Measurements from ENCODE around the gene OXSR1.

OXSR1 gene

DNA sequence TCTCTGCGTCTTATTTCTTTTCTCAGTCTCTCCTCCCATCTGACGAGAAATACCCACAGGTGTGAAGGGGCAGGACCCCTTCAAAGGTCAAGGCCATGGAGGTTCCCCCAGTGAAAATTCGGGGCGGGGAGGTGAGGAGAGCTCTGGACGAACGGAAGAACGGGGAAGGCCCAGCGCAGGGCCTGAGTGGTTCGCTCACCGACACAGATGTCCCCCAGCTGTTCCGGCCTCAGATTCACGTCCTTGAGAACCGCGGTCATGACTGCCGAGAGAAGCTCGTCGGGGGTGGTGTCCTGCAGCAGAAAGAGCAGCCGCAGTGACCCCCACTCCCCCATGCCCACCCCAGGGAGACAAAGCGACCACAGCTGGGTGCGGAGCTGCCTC lies 29.0 kb upstream of the OXSR1 start:
- H3K4me1 Mint-ChIP-seq = peaks cover 54% of the 10 kb centered on the region
- peak overlapping the region; percentile 94 for H3K4me3 Mint-ChIP-seq
- H3K27me3 Mint-ChIP-seq = no peaks in the 10 kb centered on the region
- ATAC-seq = no peak
- H3K36me3 Mint-ChIP-seq (ENCODE audit: low read depth) = peaks cover 30% of the 10 kb centered on the region
- H3K27ac Mint-ChIP-seq = peak overlapping the region; percentile 88
- H3K9me3 Mint-ChIP-seq = no peaks in the 10 kb centered on the region
- peak; percentile 36 for DNase-seq

DNA sequence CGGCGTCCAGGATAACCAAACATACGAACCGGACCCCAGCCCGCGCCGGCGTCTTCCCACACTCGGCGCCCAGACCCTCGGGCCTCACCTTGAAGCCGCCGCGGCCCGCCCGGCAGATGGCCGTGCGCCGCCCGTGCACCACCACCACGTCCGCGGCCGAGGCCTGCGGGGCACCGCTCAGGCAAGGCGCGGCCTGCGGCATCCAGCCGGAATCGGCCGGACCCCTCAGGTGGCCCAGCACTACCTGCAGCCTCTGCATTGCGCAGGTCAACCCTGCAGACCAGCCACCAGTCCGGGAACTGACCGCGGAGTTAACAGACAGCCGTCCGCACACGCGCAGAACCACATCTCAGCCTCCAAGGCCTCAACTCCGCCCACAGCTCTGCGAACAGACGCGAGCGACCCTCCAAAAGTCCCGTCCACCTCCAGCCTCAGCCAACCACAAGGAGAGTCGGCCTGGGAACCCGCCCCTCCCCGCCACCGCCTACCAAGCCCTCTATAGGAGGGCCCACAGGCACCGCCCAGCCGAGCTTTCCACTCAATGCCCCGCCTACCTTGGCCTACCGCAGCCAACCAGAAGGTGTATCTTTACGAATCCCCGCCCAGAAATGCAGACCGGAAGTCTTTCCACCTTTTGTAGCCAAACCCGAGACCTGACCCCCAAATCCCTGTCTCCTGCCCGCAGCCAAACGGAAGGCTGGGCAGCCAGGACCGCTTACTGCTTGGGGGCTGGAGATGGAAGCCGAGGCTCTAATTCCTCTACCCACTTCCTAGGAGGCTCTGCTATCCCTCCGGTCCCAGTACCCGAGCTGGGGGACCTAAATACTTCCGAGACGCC lies 28.3 kb upstream of the OXSR1 start, which contains the start of gene ACAA1:
ACAA1 (minus strand) TSS at position 351 of the 838 bp plus-strand sequence; CDS start at position 259, 92 bp downstream.
- peak; percentile 99 for DNase-seq
- Mint-ChIP-seq H3K4me1 (peaks cover 56% of the 10 kb centered on the region), H3K27ac (peak within 1 kb of the TSS; percentile 97), H3K4me3 (peak within 1 kb of the TSS; percentile 94), H3K27me3 (no peaks in the 10 kb centered on the region), H3K9me3 (no peaks in the 10 kb centered on the region), H3K36me3 (ENCODE audit: low read depth) (peaks cover 30% of the 10 kb centered on the region)
- ATAC-seq = peak; percentile 94

DNA sequence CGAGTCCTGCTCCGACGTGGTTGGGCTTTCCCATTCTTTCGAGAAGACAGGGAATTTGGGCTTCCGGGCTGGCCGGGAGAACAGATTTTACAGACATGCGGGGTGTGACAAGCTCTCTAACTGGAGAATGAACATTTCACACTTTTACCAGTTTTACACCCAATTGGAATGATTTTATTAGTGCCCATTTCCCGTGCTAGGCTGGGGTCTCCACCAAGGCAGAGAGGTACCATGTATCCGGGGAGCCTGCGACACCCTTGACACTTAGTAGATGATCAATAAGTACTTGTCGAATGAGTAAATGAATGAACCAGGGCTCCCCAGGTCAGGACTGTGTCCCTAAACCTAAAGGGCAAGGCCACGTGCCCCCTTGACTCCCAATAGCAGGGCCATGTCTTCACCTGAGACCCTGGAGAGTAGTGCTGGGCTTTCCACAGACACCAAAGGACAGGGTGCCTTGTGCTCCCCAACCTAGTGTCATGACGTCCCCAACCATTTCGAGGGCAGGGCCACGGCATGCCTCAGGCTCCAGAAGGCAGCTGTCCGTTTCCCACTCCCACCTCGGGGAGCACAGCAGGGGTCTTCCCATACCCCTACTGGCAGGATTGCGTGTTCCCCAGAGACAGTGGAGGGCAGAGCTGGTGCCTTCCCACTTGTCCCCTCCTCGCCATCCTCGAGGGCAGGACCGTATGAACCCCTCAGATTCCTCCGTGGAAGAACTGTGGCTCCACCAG lies 27.6 kb upstream of the OXSR1 start:
- ATAC-seq = no peak
- peaks cover 32% of the 10 kb centered on the region for H3K36me3 Mint-ChIP-seq (ENCODE audit: low read depth)

DNA sequence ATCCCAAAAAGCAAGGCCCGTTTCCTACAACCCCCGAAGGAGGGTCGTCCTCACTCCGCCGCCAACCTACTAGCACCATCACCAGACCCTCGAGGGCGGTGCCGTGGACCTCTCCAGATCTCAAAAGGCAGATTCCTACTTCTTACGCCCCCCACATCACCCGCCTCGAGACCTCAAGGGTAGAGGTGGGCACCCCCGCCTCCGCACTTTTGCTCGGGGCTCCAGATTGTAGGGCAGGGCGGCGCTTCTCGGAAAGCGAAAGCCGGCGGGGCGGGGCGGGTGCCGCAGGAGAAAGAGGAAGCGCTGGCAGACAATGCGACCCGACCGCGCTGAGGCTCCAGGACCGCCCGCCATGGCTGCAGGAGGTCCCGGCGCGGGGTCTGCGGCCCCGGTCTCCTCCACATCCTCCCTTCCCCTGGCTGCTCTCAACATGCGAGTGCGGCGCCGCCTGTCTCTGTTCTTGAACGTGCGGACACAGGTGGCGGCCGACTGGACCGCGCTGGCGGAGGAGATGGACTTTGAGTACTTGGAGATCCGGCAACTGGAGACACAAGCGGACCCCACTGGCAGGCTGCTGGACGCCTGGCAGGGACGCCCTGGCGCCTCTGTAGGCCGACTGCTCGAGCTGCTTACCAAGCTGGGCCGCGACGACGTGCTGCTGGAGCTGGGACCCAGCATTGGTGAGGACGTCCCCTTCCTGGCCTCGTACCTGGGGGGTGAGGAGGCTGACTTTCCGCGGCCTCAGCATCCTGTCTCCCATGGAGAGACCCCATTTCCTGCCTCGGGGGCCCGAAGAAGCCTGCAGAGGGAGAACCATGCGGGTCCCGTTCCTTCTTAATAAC lies 26.8 kb upstream of the OXSR1 start, which contains the start of gene MYD88:
MYD88 (plus strand) TSS at position 313 of the 842 bp plus-strand sequence; CDS start at position 353, 40 bp downstream.
- Mint-ChIP-seq H3K27me3 (no peaks in the 10 kb centered on the region), H3K36me3 (ENCODE audit: low read depth) (peaks cover 28% of the 10 kb centered on the region), H3K9me3 (no peaks in the 10 kb centered on the region), H3K27ac (peak within 1 kb of the TSS; percentile 97), H3K4me3 (peak within 1 kb of the TSS; percentile 94), H3K4me1 (peaks cover 57% of the 10 kb centered on the region)
- DNase-seq (peak; percentile 90), ATAC-seq (peak; percentile 60)

More for the DNA sequence above, 27.6 kb upstream of the OXSR1 start:
- Mint-ChIP-seq H3K4me1 (peaks cover 57% of the 10 kb centered on the region), H3K4me3 (peak overlapping the region; percentile 94), H3K27me3 (no peaks in the 10 kb centered on the region), H3K27ac (peak overlapping the region; percentile 97), H3K9me3 (no peaks in the 10 kb centered on the region)
- peak; percentile 48 for DNase-seq

DNA sequence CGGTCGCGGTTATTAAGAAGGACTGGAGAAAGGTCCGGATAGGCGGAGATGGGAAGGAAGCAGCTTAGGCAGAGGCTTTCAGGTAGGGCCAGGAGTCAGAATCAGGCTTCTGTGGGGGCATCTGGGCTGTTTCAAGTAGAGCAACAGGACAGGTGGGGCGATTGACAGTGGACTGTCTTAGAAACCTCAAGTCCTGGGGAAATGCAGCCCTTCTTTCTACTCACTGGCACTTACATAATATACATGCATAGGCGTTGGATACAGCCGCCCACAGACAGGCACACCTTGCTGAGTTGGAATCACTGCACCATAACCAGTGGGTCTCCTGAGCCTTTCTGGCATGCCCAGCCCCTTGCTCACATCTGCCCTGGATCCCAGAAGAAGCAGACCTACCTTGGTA lies 26.1 kb upstream of the OXSR1 start:
- peaks cover 61% of the 10 kb centered on the region for H3K4me1 Mint-ChIP-seq
- peak overlapping the region; percentile 97 for H3K27ac Mint-ChIP-seq
- no peaks in the 10 kb centered on the region for H3K9me3 Mint-ChIP-seq
- no peak for DNase-seq
- H3K36me3 Mint-ChIP-seq (ENCODE audit: low read depth) = peaks cover 26% of the 10 kb centered on the region
- ATAC-seq = no peak
- H3K27me3 Mint-ChIP-seq = no peaks in the 10 kb centered on the region
- peak overlapping the region; percentile 94 for H3K4me3 Mint-ChIP-seq

DNA sequence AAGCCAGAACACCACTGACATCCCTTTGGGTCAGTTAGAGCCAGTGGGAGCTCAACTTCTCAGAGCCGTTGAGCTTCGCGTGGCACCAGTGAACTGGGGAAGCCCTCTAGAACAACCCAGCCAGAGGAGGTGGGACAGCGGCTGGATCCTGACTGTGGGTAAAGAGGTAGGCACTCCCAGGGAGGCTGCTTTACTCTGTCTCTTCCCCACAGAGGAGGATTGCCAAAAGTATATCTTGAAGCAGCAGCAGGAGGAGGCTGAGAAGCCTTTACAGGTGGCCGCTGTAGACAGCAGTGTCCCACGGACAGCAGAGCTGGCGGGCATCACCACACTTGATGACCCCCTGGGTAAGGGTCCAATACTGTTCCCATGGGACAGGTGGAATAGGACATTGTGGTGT lies 25.7 kb upstream of the OXSR1 start:
- DNase-seq (peak; percentile 2), ATAC-seq (no peak)
- peak overlapping the region; percentile 97 for H3K27ac Mint-ChIP-seq
- H3K4me3 Mint-ChIP-seq = peak overlapping the region; percentile 94
- H3K9me3 Mint-ChIP-seq = no peaks in the 10 kb centered on the region
- H3K27me3 Mint-ChIP-seq = no peaks in the 10 kb centered on the region
- H3K36me3 Mint-ChIP-seq (ENCODE audit: low read depth) = peaks cover 25% of the 10 kb centered on the region
- H3K4me1 Mint-ChIP-seq = peaks cover 58% of the 10 kb centered on the region

DNA sequence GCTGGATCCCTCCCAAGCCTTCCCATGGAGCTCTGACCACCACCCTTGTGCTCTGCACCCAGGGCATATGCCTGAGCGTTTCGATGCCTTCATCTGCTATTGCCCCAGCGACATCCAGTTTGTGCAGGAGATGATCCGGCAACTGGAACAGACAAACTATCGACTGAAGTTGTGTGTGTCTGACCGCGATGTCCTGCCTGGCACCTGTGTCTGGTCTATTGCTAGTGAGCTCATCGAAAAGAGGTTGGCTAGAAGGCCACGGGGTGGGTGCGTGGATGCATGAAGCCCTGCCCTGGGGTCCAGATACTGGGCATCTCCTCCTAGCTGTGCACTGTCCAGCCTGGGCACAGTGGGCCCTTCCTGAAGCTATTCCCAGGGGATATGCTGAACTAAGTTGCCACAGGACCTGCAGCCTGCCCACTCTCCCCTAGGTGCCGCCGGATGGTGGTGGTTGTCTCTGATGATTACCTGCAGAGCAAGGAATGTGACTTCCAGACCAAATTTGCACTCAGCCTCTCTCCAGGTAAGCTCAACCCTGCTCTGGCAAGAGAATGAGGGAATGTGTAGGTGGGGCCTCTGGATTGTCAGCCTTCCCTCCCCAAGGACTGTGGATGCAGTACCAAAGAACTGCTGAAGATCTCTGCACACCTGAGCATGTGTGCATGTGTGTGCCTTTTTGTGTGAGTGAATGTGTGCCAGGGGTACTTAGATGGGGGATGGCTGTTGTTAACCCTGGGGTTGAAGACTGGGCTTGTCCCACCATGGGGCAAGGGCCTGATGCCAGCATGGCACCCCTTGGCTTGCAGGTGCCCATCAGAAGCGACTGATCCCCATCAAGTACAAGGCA lies 24.8 kb upstream of the OXSR1 start:
- DNase-seq = peak; percentile 4
- Mint-ChIP-seq H3K4me1 (peaks cover 51% of the 10 kb centered on the region), H3K27ac (no peak overlapping the region), H3K4me3 (peak overlapping the region; percentile 8), H3K36me3 (ENCODE audit: low read depth) (peaks cover 20% of the 10 kb centered on the region), H3K27me3 (no peaks in the 10 kb centered on the region), H3K9me3 (no peaks in the 10 kb centered on the region)
- ATAC-seq = no peak

DNA sequence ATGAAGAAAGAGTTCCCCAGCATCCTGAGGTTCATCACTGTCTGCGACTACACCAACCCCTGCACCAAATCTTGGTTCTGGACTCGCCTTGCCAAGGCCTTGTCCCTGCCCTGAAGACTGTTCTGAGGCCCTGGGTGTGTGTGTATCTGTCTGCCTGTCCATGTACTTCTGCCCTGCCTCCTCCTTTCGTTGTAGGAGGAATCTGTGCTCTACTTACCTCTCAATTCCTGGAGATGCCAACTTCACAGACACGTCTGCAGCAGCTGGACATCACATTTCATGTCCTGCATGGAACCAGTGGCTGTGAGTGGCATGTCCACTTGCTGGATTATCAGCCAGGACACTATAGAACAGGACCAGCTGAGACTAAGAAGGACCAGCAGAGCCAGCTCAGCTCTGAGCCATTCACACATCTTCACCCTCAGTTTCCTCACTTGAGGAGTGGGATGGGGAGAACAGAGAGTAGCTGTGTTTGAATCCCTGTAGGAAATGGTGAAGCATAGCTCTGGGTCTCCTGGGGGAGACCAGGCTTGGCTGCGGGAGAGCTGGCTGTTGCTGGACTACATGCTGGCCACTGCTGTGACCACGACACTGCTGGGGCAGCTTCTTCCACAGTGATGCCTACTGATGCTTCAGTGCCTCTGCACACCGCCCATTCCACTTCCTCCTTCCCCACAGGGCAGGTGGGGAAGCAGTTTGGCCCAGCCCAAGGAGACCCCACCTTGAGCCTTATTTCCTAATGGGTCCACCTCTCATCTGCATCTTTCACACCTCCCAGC lies 24.0 kb upstream of the OXSR1 start:
- ATAC-seq (no peak), DNase-seq (no peak)
- Mint-ChIP-seq H3K36me3 (ENCODE audit: low read depth) (peaks cover 17% of the 10 kb centered on the region), H3K27me3 (no peaks in the 10 kb centered on the region), H3K9me3 (peaks cover 3% of the 10 kb centered on the region), H3K4me3 (no peak overlapping the region), H3K4me1 (peaks cover 43% of the 10 kb centered on the region), H3K27ac (no peak overlapping the region)

DNA sequence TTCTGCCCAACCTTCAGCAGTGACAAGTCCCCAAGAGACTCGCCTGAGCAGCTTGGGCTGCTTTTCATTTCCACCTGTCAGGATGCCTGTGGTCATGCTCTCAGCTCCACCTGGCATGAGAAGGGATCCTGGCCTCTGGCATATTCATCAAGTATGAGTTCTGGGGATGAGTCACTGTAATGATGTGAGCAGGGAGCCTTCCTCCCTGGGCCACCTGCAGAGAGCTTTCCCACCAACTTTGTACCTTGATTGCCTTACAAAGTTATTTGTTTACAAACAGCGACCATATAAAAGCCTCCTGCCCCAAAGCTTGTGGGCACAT lies 23.4 kb upstream of the OXSR1 start:
- H3K4me1 Mint-ChIP-seq = peaks cover 43% of the 10 kb centered on the region
- H3K9me3 Mint-ChIP-seq = peaks cover 9% of the 10 kb centered on the region
- no peak overlapping the region for H3K4me3 Mint-ChIP-seq
- no peak overlapping the region for H3K27ac Mint-ChIP-seq
- ATAC-seq (no peak), DNase-seq (no peak)
- H3K27me3 Mint-ChIP-seq = no peaks in the 10 kb centered on the region
- H3K36me3 Mint-ChIP-seq (ENCODE audit: low read depth) = peaks cover 17% of the 10 kb centered on the region

DNA sequence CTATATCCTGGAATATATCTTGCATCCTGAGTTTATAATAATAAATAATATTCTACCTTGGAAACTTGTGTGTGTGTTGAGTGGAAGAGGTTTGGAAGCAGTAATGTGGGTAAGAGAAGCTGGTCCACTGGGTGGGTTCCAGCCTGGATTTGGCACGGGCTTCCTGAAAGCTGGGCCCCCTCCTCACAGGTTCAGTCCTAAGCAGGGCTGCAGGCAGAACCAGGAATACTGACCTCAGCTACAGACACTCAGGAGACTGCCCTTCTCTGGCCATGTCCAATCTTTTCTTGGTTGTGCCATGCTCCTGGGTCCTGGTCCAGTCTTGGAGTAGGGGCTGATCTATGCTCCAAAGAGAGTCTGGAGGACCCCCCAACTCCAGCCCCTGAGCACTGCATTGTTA lies 22.4 kb upstream of the OXSR1 start:
- H3K27me3 Mint-ChIP-seq = no peaks in the 10 kb centered on the region
- ATAC-seq = no peak
- peaks cover 38% of the 10 kb centered on the region for H3K4me1 Mint-ChIP-seq
- DNase-seq = peak; percentile 1
- H3K27ac Mint-ChIP-seq = no peak overlapping the region
- peaks cover 19% of the 10 kb centered on the region for H3K9me3 Mint-ChIP-seq
- H3K36me3 Mint-ChIP-seq (ENCODE audit: low read depth) = peaks cover 17% of the 10 kb centered on the region
- H3K4me3 Mint-ChIP-seq = no peak overlapping the region

DNA sequence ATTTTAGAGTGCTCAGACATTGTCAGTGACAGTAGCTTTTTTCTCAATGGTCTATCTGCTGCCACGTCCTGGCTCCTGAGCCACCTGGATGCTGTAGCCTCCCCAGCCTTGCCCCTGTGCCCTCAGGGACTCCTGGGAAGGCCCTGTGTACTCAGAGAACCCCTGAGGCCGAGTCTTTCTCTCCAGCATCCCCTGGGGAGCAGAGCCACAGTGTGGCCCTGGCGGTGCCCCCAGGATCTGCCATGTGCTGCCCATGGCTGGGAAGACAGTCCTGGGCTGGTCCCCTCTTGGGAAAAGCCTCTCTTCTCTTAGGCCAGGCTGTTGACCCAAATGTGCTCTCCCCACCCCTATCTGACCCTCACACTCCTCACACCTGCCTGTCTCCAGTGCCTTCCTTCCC lies 21.8 kb upstream of the OXSR1 start:
- H3K9me3 Mint-ChIP-seq = peaks cover 19% of the 10 kb centered on the region
- ATAC-seq (no peak), DNase-seq (no peak)
- peaks cover 38% of the 10 kb centered on the region for H3K4me1 Mint-ChIP-seq
- no peak overlapping the region for H3K27ac Mint-ChIP-seq
- H3K27me3 Mint-ChIP-seq = no peaks in the 10 kb centered on the region
- peaks cover 17% of the 10 kb centered on the region for H3K36me3 Mint-ChIP-seq (ENCODE audit: low read depth)
- H3K4me3 Mint-ChIP-seq = no peak overlapping the region

DNA sequence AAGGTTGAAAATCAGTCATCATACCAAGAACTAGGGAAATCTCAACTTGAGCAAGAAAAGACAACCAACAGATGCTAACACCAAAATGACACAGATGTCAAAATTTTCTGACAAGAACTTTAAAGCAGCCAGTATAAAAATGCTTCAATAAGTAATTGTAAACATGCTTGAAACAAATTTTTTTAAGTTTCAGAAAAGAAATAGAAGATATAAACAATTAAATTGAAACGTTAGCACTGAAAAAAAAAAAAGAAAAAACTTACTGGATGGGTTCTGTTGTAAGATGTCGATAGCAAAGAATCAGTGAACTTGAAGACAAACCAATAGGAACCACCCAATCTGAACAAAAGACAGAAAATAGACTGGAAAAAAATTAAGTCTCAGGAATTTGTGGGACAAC lies 18.8 kb upstream of the OXSR1 start:
- Mint-ChIP-seq H3K4me3 (no peak overlapping the region), H3K27ac (no peak overlapping the region), H3K9me3 (peaks cover 19% of the 10 kb centered on the region), H3K27me3 (no peaks in the 10 kb centered on the region), H3K36me3 (ENCODE audit: low read depth) (peaks cover 7% of the 10 kb centered on the region), H3K4me1 (peaks cover 39% of the 10 kb centered on the region)
- no peak for DNase-seq
- ATAC-seq = no peak

DNA sequence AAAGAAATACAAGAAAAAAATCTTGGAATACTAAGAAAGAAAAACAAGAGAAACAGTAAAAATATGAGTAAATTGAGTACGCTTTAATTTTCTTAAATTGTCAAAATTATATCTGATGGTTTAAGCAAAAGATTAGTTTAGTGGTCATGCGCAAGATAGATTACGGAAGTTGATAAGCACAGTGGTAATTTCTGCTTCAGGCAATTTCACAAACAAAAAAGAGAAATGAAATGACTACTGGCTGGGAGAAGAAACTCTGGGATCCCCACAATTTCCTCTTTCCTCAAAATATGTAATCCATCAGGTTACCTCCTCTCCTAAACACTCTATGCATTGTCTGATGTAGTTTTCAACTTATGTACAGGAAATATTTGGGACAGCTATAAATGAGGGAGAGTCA lies 17.9 kb upstream of the OXSR1 start:
- H3K27me3 Mint-ChIP-seq = no peaks in the 10 kb centered on the region
- no peak overlapping the region for H3K27ac Mint-ChIP-seq
- peaks cover 19% of the 10 kb centered on the region for H3K9me3 Mint-ChIP-seq
- DNase-seq = no peak
- H3K4me3 Mint-ChIP-seq = no peak overlapping the region
- no peaks in the 10 kb centered on the region for H3K36me3 Mint-ChIP-seq (ENCODE audit: low read depth)
- ATAC-seq = no peak
- peaks cover 44% of the 10 kb centered on the region for H3K4me1 Mint-ChIP-seq

Measured in activated naive CD8-positive, alpha-beta T cell treated with anti-CD3 and anti-CD28 coated beads, Interleukin-2, amount 50 U/mL, for 24 hours (primary cell).